Endothelial cell of umbilical vein (primary cell): ENCODE results near the gene IKZF1.

Source experiments
- FOS ChIP-seq: IDR thresholded peaks from 2 replicates; pipeline ENCODE4 v1.6.1; 2011; ENCODE audit warnings: mild to moderate bottlenecking, low read length, moderate library complexity, borderline replicate concordance; ENCODE audit not compliant: insufficient read depth
- JUN ChIP-seq: IDR thresholded peaks from 2 replicates; pipeline ENCODE4 v1.6.1; 2011; ENCODE audit warnings: borderline replicate concordance, low read depth; ENCODE audit not compliant: insufficient read length, insufficient read depth
- POLR2AphosphoS5 ChIP-seq: IDR thresholded peaks from 2 replicates; pipeline ENCODE4 v1.6.1; 2012; ENCODE audit warnings: low read depth, mild to moderate bottlenecking, control low read depth, low read length, moderate library complexity; ENCODE audit not compliant: insufficient read depth

- no peak for TF ChIP-seq FOS
- no peak for TF ChIP-seq JUN
- no peak for TF ChIP-seq POLR2AphosphoS5
Measured at GRCh38 chr7:50418526-50419290, 114.2 kb downstream of the IKZF1 start.
